GM12801 (cell line): ENCODE results near the gene GNAQ.

ENCODE experiments used
- CTCF ChIP-seq: IDR thresholded peaks from one replicate; pipeline ENCODE4 v1.5.1; 2011; ENCODE audit warnings: control low read depth; ENCODE audit not compliant: insufficient read length; ENCODE audit errors: extremely low read depth

Gene GNAQ

GRCh38 chr9:77957652-77958051, 74.0 kb downstream of the GNAQ start:
- no peak for TF ChIP-seq CTCF

GRCh38 chr9:77956555-77956954, 75.1 kb downstream of the GNAQ start:
- TF ChIP-seq CTCF, result no peak

GRCh38 chr9:77954666-77955015, 77.0 kb downstream of the GNAQ start:
- no peak for TF ChIP-seq CTCF

GRCh38 chr9:77954013-77954665, 77.5 kb downstream of the GNAQ start:
- no peak for TF ChIP-seq CTCF

- no peak for TF ChIP-seq CTCF
Observed at GRCh38 chr9:77953590-77953989, 78.0 kb downstream of the GNAQ start.

GRCh38 chr9:77952635-77953328, 78.8 kb downstream of the GNAQ start:
- TF ChIP-seq CTCF, result no peak

- no peak for TF ChIP-seq CTCF
Observed at GRCh38 chr9:77951369-77951768, 80.2 kb downstream of the GNAQ start.
